ENCODE data around the gene BCAT1.
"Not testable (repeated sequence)": the region's sequence is repeated elsewhere in the genome, so short reads cannot be mapped to it uniquely, and the experiment has no call there.

BCAT1 gene

DNA sequence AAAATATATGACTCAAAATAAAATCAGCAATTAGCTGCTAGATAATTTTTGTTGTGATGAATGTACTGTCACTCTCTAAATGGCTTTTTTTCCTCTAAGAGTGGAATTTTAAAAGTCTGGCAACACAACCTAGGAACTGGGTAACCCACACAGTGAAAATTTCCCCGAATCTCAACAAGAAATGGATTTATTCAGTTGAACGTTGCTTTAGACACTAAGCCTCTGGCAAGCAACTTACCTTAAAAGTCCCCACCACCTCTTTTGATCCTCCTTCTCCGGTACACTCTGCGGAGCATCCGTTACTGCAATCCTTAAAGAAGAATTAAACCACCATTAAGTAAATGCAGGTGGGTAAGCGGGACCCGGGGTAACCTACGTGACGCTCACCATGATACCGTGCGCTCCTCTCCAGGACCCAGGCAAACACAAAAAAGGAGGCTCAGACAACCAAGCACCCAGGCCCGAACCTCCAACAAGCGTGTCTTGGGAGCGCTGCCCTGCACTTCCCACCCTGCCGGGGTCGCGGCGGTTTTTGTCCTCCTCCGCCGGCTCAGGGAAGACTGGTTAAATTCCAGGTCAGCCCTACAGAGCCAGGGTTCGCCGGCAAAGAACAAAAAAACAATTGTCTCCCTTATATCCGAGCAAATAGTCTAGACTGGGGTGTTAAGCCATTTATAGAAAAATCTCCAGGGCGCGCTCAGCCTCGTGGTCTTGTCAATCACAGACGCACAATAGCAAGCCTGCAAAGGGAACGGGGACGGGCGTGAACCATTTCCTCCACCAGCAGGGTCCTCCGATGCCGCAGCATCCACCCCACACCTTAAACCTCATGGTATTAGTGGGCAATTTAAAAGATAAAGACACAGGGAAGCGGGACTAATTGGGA is 47.1 kb downstream of the BCAT1 start:
- DNase-seq (ENCODE audit: low read depth in 2 of 2), result no peak

DNA sequence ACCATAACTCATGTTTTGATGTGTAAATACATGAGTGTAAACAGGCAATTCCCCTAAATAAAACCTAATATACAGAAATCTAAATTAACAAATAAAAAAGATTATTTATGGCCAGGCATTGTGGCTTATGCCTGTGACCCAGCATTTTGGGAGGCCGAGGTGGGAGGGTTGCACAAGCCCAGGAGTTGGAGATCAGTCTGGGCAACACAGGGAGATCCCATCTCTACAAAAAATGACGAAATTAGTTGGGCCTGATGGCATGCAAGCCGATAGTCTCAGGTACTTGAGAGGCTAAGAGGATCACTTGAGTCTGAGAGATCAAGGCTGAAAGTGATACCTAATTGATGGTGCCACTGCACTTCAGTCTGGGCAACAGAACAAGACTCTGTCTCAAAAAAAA is 48.7 kb downstream of the BCAT1 start:
- no peak for DNase-seq (ENCODE audit: low read depth in 2 of 2)

DNA sequence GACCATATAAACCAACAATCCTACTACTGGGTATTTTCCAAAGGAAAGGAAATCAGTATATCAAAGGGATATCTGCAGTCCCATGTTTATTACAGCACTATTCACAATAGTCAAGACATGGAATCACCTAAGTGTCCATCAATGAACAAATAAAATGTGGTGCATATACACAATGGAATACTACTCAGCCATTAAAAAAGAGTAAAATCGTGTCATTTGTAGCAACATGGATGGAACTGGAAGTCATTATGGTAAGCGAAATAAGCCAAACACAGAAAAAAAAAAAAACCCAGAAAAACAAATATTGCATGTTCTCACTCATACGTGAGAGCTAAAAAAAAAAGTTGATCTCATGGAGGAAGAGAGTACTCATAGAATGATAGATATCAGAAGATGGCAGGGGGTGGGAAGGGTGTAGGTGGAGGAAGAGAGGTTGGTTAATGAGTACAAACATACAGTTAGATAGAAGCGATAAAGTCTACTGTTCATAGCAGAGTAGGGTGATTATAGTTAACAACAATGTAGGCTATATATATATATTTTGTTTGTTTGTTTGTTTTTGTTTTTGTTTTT is 49.3 kb downstream of the BCAT1 start:
- DNase-seq (ENCODE audit: low read depth in 2 of 2), result no peak

DNA sequence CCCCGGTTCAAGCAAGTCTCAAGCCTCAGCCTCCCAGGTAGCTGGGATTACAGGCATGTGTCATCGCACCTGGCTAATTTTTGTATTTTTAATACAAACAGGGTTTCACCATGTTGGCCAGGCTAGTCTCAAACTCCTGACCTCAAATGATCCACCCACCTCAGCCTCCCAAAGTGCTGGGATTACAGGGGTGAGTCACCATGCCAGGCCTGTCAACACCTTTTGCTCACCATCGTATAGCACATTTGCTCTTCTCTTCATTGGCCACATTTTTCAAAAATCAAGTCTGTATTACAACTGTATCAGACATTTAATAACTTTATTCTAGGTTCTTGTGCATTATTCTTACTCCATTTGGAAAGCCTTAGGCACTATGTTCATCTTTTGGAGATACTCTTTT is 50.3 kb downstream of the BCAT1 start:
- no peak for DNase-seq (ENCODE audit: low read depth in 2 of 2)

DNA sequence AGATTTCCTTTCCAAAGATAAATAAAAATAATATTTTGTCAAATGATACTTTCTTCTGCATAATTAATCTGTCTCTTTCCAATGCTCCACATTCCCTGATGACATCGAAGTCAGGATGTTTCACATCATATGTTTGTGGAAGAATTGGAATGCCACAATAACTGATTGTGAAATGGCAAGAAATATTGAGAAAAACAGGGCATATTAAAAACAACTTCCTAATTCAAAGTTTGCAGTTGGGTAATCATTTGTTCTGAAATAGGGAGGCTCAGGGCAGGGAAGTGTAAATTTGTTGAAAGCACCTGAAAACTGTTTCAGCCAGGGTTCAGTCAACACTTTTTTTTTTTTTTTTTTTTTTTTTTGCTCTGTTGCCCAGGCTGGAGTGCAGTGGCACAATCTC is 50.7 kb downstream of the BCAT1 start:
- DNase-seq (ENCODE audit: low read depth in 2 of 2), result no peak

DNA sequence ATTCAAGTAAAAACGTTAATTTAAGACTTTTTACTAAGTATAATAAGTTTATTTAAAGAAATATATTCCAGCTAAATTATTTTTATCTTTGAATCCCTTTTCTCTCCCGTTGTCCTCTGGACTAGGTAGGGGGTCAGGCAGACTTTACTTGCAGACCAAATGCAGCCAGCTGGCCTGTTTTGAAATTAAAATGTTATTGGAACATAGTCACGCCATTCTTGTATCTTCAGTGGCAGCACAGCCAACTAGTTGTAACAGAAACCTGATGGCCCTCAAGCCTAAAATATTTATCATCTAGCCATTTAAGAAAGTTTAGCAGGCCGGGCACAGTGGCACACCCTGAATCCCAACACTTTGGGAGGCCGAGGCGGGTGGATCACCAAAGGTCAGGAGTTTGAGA is 52.7 kb downstream of the BCAT1 start:
- DNase-seq (ENCODE audit: low read depth in 2 of 2), result no peak

DNA sequence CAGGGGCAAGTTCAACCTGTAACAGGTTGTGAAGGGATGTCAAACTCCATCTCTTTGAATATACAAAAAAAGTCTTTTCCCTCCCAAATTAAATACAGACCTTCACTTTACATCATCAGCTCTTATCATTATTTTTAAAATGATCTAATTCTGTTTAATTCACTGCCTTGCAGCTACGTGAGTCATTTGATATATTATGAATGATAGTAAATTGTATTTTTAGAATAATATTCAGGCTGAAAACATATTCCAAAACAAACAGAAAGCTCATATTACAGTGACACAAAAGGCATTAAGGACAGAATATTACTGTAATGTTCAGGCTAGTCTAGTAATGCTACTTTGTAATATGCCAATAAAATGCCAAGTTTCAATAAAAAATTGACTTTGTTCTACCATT is 53.3 kb downstream of the BCAT1 start:
- DNase-seq (ENCODE audit: low read depth in 2 of 2), result no peak

DNA sequence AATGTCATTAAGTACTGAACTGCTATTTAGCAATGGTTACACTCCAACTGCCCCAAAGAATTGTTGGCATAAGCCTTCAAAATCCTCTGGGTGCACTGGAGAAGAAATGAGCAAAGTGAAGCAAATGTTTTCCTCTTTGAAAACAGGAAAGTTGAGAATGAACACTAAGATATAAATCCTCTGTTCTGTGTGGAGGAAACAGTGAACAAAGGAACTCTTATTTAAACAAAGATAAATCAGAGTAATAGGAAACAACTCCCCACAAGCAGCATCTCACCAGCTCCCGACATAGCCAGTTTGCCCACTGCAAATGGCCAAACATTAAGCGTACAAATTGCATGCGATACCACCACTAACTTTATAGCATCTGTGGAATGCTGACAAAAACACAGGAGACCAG is 54.0 kb downstream of the BCAT1 start:
- no peak for DNase-seq (ENCODE audit: low read depth in 2 of 2)

DNA sequence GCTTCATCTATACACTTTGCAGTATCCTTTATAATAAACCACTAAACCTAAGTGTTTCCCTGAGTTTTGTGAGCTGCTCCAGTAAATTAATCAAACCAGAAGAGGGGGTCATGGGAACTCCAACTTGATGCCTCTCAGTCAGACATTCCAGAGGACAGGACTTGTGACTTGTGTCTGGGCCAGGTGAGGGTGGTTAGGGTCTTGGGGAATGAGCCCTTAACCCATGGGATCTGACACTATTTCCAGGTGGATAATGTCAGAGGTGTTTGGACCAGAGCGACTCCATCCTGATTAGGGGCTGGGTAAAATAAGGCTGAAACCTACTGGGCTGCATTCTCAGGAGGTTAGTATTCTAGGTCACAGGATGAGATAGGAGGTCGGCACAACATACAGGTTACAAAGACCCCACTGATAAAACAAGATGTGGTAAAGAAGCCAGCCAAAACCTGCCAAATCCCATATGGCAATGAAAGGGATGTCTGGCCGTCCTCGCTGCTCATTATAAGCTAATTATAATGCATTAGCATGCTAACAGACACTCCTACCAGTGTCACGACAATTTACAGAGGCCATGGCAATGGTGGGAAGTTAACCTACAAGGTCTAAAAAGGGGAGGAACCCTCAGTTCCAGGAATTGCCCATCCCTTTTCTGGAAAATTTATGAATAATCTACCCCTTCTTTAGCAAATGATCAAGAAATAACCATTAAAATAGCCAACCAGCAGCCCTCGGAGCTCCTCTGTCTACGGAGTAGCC is 58.7 kb downstream of the BCAT1 start:
- DNase-seq (ENCODE audit: low read depth in 2 of 2), result no peak

DNA sequence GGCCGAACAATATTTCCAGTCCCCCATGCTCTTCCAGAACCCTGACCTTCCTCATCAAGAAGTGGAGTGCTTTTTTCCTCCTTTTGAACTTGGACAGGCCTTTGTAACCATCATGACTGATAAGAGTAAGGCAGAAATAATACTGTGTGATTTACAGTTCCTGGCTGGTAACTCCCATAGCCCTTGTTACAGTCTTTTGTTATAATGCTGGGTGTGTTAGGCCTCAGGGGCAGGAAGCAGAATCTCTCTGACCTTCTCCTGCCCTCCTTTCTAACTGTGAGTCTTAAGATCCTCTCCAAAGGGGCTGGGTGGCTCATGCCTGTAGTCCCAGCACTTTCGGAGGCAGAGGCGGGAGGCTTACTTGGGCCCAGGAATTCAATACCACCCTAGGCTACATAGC is 59.5 kb downstream of the BCAT1 start:
- DNase-seq (ENCODE audit: low read depth in 2 of 2), result no peak

DNA sequence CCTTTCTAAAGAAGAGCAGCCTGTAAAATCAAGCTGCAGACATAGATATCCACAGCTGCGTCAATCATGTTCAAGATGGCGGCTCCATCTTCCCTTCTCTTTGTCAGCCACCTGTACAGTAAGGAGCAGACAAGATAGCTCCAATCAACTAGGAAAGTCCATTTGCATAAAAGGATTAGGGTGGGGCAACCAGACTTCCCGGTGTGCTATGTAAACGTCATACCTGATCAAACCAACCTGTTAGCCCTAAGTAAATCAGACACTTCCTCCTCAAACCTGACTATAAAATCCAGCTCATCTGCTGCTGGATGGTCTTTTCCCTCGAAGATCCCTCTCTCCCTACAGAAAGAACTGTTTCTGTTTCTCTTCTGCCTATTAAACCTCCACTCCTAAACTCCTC is 60.1 kb downstream of the BCAT1 start:
- no peak for DNase-seq (ENCODE audit: low read depth in 2 of 2)

DNA sequence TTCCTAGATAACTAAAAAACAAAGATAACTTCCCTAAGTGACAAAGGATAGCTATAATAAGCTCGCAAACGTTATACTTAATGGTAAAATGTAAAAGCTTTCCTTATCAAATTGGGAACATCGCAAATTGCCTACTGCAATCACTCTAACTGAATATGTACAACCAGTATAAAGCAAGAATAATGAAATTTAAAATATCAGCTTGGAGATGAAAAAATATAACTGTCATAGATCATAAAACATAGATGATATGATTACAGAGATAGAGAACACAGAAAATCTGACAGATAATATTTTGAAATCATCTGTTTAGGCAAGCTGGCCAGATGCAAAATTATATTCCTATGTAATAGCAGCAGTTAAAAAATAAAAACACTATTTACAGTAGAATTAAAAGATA is 64.0 kb downstream of the BCAT1 start:
- no peak for DNase-seq (ENCODE audit: low read depth in 2 of 2)

DNA sequence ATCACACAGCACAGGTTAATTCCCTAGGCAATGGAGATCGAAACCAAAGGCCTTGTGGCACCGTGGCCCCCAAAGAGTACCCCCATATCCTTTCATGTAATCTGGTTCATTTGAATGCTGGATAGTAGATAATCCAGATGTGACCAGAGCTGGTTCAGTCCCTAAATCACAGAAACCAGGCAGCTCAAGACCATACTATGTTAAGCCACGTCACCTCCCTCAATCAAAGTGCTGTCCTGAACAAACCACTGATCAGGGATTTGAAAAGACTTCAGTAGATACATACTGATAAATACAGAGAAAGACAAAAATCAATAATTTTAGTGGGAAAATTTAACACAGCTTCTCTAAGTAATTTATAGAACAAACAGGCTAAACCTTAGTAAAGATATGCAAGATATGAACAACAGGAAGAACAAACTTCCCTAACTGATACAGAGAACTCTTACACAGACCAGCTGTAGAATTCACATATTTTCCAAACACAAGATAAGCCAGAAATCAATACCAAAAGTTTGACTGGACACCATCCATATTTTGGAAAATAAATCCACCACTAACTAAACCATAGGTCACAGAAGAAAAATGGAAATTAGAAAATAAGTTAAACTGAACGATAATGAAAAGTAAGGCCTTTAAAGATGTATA is 67.1 kb downstream of the BCAT1 start:
- DNase-seq (ENCODE audit: low read depth in 2 of 2), result no peak

DNA sequence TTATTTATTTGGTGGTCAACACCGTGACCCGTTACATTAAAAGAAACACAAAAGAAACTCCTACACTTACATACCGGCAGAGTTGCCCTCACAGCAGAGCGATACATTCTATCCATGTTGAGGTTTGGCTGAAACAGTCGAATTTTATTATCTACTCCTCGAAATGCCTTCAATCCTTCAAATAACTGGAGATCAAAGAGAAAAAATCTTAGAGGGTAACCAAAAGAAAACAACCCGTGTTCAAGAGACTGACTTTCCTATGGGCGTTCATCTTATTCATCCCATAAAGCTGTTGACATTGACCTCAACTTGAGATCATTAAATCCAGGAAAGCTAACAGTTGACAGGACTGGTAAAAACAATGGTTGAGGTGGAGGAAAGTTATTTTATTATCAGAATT is 67.7 kb downstream of the BCAT1 start:
- DNase-seq (ENCODE audit: low read depth in 2 of 2), result no peak

DNA sequence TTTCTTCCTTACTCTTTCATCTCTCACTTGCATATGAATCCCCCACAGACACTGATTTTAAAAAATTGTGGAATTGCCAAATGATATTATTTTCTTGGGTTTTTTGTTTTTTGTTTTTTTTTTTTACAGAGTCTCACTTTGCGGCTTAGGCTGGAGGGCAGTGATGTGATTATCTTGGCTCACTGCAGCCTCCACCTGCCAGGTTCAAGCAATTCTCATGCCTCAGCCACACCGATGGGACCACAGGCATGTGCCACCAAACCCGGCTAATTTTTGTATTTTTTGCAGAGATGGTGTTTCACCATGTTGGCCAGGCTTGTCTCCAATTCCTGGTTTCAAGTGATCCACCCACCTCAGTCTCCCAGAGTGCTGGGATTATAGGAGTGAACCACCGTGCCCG is 68.2 kb downstream of the BCAT1 start:
- DNase-seq (ENCODE audit: low read depth in 2 of 2), result no peak

DNA sequence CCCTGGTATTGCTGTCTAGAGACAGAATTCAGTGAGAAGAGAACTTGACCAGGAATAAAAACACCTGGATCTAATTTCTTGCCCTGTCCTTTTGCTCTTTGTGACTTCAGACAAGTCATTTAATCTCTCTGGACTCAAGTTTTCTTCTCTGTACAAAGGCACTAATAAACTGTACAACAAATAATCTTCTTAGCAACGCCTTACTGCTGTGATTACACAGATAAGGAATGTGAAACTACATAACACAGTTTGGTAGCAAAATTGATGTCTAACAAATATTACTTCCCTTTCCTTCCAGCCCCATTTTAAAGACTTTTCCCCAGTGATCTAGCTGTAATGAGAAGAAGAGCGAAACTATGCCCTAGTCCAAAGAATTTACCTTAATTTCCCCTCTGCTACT is 69.3 kb downstream of the BCAT1 start:
- no peak for DNase-seq (ENCODE audit: low read depth in 2 of 2)

DNA sequence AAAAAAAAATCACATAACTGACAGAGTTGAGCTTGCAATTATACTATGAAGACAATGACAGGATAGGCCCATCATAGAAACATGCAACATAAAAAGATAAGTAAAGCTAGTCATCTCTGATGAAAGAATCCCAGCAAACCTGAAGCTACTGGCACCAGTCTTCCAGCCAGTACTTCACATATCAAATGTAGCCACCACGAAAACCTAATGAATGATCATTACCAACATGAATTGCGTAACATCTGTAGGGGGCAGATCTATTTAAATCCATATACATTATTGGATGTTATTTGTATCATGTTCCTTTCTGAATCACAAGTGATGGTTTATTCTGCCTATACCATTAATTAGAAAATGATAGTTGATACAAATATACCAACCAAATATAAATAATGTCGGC is 73.9 kb downstream of the BCAT1 start:
- DNase-seq (ENCODE audit: low read depth in 2 of 2), result no peak

DNA sequence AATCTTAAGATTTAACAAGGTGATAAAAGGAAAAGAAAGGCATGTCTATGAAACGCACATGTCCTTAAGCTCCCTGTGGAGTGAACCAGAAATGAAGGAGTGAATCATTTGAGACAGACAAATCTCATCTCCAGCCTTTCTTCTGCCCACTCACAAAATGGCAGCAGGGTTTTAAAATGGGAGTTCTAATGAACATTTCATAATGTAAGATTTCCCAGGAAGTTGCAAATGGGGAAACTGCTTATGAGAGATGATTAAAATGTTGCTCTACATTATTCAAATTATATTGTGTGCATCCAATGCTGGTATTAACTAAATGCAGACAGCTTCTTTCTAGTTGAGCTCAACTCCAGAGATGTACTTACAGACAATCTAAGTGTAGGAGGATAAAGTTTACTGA is 76.7 kb downstream of the BCAT1 start:
- DNase-seq (ENCODE audit: low read depth in 2 of 2), result no peak

DNA sequence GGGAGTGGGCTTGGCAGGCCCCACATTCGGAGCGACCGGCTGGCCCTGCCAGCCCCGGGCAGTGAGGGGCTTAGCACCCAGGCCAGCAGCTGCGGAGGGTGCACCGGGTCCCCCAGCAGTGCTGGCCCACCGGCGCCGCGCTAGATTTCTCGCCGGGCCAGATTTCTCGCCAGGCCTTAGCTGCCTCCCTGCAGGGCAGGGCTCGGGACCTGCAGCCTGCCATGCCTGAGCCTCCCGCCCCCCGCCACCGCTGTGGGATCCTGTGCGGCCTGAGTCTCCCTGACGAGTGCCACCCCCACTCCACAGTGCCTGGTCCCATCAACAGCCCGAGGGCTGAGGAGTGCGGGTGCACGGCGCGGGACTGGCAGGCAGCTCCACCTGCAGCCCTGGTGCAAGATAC is 82.8 kb downstream of the BCAT1 start:
- not testable (repeated sequence) for DNase-seq (ENCODE audit: low read depth in 2 of 2)

DNA sequence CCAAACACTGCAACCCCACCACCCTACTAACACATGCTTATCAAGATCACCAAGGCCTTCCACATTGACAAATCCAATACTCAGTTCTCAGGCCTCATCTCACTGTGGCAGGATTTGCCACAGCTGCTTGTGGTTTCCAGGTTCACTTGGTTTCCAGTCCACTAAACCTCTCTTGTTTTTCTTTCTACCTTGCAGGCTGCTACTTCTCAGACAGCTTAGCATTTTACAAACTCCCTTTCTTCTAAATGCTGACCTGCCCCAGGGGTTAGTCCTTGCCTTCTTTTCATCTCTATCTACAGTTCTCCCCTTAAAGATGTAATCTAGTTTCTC is 84.1 kb downstream of the BCAT1 start:
- DNase-seq (ENCODE audit: low read depth in 2 of 2), result no peak

DNA sequence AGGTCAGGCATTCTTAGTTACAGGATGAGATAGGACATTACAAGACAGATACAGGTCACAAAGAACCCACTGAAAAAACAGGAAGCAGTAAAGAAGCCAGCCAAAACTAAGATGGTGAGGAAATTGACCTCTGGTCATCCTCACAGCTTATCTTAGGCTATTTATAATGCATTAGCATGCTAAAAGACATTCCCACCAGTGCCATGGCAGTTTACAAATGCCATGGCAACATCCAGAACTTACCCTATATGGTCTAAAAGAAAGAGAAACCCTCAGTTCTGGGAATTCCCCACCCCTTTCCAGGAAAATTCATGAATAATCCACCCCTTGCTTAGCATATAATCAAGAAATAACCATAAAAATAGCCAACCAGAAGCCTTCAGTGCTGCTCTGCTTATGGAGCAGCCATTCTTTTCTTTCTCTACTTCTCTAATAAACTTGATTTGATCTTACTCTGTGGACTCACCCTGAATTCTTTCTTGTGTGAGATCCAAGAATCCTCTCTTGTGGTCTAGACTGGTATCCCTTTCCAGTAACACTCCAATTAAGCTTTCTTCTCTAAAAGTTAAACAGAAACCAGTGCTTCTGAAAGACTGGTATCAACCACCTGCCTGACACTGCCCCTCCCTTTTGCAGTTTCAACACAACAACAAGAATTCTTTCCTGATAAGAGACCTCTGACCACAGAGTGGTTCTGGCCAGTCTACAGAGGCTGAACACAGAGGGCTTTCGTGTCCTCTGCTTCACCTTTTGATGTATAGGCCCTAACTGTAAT is 86.9 kb downstream of the BCAT1 start:
- no peak for DNase-seq (ENCODE audit: low read depth in 2 of 2)

DNA sequence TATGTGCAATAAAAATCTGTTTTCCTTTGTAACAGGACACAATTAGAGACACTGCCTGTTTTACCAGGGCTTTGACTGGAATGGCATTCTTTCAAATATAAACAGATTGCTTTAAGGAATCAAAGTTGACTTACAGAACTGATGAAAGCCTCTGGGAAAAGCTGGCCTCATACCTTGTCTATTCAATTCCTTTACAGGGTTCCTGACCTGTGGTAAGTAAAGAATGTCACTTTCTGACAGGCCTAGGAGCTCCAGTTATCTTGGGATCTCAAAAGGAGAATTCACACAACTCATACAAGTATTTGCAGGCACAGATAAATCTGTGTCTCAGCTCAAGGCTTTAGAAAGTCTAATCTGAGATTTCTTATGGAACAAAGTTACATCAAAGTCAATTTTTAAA is 88.4 kb downstream of the BCAT1 start:
- DNase-seq (ENCODE audit: low read depth in 2 of 2), result no peak
